ENCODE data around the gene MTUS2. TPM values are rescaled to one million over a fixed set of nuclear protein-coding genes. Genes with fewer than 3 reads are reported as not detected.

MTUS2 gene
- total RNA-seq, 1 donor: 0.10 TPM

DNA sequence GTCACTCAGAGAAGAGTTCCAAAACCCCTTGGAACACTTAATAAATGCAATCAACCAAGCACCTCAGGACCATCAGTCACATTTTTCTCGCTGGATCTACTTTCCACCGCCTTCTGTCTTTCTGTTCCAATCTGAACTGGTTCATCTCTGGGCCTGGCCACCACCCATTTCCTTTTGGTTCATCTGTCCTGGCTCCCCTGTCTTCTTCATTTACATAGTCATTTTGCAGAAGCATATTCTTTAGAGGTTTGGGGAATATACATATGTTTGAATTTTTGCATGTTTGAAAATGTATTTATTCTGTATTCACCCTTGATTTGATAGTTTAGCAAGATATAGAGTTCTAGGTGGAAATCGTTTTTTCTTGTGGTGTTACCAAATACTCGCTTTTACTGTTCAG, 188.2 kb downstream of the MTUS2 start:
- Histone ChIP-seq H3K4me1 (ENCODE audit: insufficient read depth, low read length) (no peaks in the 10 kb centered on the region), H3K4me3 (ENCODE audit: low read length) (no peak overlapping the region), H3K9me3 (ENCODE audit: low read depth, low read length) (no peaks in the 10 kb centered on the region), H3K27me3 (ENCODE audit: insufficient read depth, low read length) (no peaks in the 10 kb centered on the region)

DNA sequence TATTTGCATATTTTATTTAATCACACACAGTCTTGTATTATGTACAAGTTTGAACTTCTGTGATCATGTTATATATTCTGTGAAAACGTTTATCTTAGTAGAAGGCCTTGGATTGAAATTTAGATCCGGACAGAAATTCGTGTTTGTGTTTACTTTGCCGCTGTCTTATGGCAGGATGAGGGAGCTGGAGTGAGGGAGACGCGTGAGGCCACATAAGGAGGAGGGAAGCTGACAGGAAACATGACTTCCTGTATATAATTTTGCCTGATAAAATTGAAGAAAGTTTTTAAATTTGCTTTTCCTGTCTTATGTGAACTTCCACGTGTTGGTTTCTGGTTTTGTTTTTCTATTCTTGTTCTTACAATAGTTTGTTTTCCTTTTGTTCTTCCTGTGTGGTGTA, 200.2 kb downstream of the MTUS2 start:
- Histone ChIP-seq H3K27me3 (ENCODE audit: insufficient read depth, low read length) (no peaks in the 10 kb centered on the region), H3K4me3 (ENCODE audit: low read length) (no peak overlapping the region), H3K9me3 (ENCODE audit: low read depth, low read length) (no peaks in the 10 kb centered on the region), H3K4me1 (ENCODE audit: insufficient read depth, low read length) (no peaks in the 10 kb centered on the region)

DNA sequence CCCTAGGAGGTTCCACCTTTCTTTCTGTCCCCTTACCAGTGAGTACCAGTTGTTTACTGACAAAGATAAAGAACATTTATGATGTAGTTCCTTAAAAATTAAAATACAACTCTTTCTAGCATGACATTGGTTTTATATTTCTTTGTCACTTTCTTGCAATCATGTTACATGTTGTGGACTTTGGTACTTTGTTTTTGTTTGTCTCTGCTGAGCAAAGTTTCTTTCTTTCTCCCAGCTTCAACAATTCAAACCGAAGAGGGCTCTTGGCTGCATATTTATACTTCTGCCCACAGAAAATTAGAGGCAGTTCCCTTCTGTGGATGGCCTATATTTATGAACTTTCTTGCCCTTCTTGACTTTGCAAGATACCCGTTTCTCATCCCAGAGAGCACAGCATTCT, 201.2 kb downstream of the MTUS2 start:
- Histone ChIP-seq H3K27me3 (ENCODE audit: insufficient read depth, low read length) (no peaks in the 10 kb centered on the region), H3K4me3 (ENCODE audit: low read length) (no peak overlapping the region), H3K9me3 (ENCODE audit: low read depth, low read length) (no peaks in the 10 kb centered on the region), H3K4me1 (ENCODE audit: insufficient read depth, low read length) (no peaks in the 10 kb centered on the region)

GRCh38 chr13:29021717-29022116, 201.6 kb downstream of the MTUS2 start:
- H3K27me3 ChIP-seq (ENCODE audit: insufficient read depth, low read length): no peaks in the 10 kb centered on the region
- no peaks in the 10 kb centered on the region for H3K4me1 ChIP-seq (ENCODE audit: insufficient read depth, low read length)
- no peaks in the 10 kb centered on the region for H3K9me3 ChIP-seq (ENCODE audit: low read depth, low read length)
- H3K4me3 ChIP-seq (ENCODE audit: low read length): no peak overlapping the region

DNA sequence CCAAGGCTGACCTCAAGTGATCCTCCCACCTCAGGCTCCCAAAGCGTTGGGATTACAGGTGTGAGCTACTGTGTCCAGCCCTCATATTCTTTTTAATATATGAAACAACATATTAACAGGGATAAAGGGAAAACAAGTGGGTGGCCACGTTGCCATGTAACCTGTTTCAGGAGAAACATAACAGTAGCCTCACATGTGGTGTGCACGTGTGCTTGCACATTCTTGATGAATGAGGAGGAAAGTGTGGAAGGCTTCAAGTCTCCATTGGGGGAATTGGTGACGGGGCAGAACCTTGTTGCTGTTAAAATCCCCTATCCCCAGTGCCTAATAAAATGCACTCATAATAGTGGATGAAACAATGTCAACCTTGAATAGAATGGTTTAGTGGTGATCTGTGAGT, 202.3 kb downstream of the MTUS2 start:
- no peaks in the 10 kb centered on the region for H3K9me3 ChIP-seq (ENCODE audit: low read depth, low read length)
- H3K27me3 ChIP-seq (ENCODE audit: insufficient read depth, low read length): no peaks in the 10 kb centered on the region
- H3K4me3 ChIP-seq (ENCODE audit: low read length): no peak overlapping the region
- H3K4me1 ChIP-seq (ENCODE audit: insufficient read depth, low read length): no peaks in the 10 kb centered on the region

- Histone ChIP-seq H3K4me1 (ENCODE audit: insufficient read depth, low read length) (no peaks in the 10 kb centered on the region), H3K27me3 (ENCODE audit: insufficient read depth, low read length) (no peaks in the 10 kb centered on the region), H3K9me3 (ENCODE audit: low read depth, low read length) (no peaks in the 10 kb centered on the region), H3K4me3 (ENCODE audit: low read length) (no peak overlapping the region)
Observed at GRCh38 chr13:29022968-29023367, 202.8 kb downstream of the MTUS2 start.

DNA sequence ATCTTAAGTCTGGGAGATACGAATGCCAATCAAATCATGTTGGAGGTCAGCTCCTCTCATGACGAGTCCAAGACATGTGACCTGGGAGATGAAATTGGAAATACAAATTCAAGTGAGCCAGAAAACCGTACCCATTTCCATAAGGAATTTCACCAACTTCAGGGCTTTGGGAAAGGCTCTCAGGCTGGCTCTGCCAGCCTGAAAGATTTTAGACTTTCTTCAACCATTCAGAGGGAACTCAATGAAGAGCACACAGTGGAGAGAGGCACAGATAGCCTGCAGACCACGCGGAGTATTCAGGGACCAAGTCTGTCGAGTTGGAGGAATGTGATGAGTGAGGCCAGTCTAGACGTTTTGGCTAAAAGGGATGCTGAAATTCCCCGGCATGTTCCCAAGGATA, 204.6 kb downstream of the MTUS2 start:
- Histone ChIP-seq H3K9me3 (ENCODE audit: low read depth, low read length) (no peaks in the 10 kb centered on the region), H3K4me1 (ENCODE audit: insufficient read depth, low read length) (no peaks in the 10 kb centered on the region), H3K27me3 (ENCODE audit: insufficient read depth, low read length) (no peaks in the 10 kb centered on the region), H3K4me3 (ENCODE audit: low read length) (no peak overlapping the region)

GRCh38 chr13:29028868-29029267, 208.7 kb downstream of the MTUS2 start:
- no peaks in the 10 kb centered on the region for H3K4me1 ChIP-seq (ENCODE audit: insufficient read depth, low read length)

DNA sequence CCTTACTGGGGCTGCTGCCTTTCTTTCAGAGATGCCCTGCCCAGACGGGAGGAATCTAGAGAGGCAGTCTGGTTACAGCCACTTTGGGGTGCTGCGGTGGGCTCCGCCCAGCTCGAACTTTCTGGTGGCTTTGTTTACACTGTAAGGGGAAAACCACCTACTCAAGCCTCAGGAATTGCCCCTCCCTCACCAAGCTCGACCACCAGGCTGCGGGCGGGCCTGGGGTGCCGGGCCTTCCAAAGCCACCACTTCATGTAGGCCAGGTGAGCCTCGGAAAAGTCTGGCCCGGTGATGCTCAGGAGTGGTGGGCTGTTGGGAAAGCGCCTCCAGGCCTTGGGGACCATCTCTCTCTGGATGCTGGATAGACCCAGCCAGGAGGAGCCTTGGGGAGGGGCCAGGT, 218.6 kb downstream of the MTUS2 start:
- Histone ChIP-seq H3K4me3 (ENCODE audit: low read length) (no peak overlapping the region), H3K9me3 (ENCODE audit: low read depth, low read length) (no peaks in the 10 kb centered on the region), H3K27me3 (ENCODE audit: insufficient read depth, low read length) (no peaks in the 10 kb centered on the region), H3K4me1 (ENCODE audit: insufficient read depth, low read length) (no peaks in the 10 kb centered on the region)

More at GRCh38 chr13:29028868-29029267, 208.7 kb downstream of the MTUS2 start:
- no peaks in the 10 kb centered on the region for H3K27me3 ChIP-seq (ENCODE audit: insufficient read depth, low read length)
- no peak overlapping the region for H3K4me3 ChIP-seq (ENCODE audit: low read length)
- no peaks in the 10 kb centered on the region for H3K9me3 ChIP-seq (ENCODE audit: low read depth, low read length)

DNA sequence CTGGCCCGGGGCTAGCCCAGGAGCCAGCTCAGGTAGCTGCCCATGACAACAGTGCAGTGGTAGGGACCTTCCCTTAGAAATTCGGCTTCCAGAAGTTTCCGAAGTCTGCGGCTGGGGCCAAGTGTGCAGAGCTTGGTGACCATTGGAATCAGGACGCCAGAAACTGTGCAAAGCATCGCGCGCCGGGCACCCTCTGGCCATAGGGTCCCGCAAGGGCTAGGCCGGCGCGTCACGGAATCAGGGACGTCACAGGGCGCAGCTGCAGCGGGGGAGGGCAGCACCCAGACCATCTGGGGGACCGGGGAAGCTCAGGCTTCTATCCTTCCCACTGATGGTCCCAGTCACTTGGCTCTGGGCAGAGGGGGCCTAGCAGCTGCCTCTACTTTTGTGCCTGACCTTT, 219.1 kb downstream of the MTUS2 start:
- H3K9me3 ChIP-seq (ENCODE audit: low read depth, low read length): no peaks in the 10 kb centered on the region
- H3K4me1 ChIP-seq (ENCODE audit: insufficient read depth, low read length): no peaks in the 10 kb centered on the region
- H3K27me3 ChIP-seq (ENCODE audit: insufficient read depth, low read length): no peaks in the 10 kb centered on the region
- H3K4me3 ChIP-seq (ENCODE audit: low read length): no peak overlapping the region

DNA sequence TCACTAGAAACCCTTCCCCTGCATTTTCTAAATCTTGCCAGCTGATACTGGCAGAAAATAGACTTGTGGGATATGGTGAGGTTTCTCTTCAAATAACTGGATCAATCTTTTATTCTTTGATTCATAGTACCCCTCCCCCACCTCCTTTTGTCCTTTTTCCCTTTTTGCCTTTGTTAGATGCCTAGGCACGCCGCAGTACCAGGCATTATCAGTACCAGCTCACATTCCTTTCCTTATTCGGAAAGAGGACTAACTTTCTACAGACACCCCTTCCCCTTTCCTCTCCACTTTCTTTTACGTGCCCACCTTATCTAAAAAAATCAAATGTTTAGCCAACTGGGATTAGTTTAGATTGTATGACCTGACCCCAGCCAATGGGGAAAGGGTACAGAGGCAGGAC, 226.4 kb downstream of the MTUS2 start:
- Histone ChIP-seq H3K9me3 (ENCODE audit: low read depth, low read length) (no peaks in the 10 kb centered on the region), H3K27me3 (ENCODE audit: insufficient read depth, low read length) (no peaks in the 10 kb centered on the region), H3K4me3 (ENCODE audit: low read length) (no peak overlapping the region), H3K4me1 (ENCODE audit: insufficient read depth, low read length) (no peaks in the 10 kb centered on the region)

DNA sequence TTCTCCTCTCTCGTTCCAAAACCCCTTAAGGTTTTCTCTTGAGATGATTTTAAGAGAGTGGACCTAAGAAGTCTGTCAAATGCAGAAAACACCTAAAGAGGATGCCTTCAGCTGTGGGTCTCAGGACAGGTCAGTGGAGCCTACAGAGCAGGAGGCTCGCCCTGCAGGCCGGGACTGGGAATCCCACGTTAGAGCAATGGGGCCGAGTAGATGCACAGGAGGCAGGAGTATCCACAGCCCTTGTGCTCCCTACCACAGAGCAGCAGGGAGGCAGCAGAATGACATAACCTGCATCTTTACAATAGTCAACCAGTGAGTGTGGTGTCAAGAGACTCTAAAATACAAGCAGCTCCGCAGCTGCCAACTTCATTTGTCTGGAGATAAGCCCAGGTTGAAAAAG, 229.4 kb downstream of the MTUS2 start:
- H3K4me3 ChIP-seq (ENCODE audit: low read length): no peak overlapping the region
- no peaks in the 10 kb centered on the region for H3K27me3 ChIP-seq (ENCODE audit: insufficient read depth, low read length)
- no peaks in the 10 kb centered on the region for H3K9me3 ChIP-seq (ENCODE audit: low read depth, low read length)
- no peaks in the 10 kb centered on the region for H3K4me1 ChIP-seq (ENCODE audit: insufficient read depth, low read length)

DNA sequence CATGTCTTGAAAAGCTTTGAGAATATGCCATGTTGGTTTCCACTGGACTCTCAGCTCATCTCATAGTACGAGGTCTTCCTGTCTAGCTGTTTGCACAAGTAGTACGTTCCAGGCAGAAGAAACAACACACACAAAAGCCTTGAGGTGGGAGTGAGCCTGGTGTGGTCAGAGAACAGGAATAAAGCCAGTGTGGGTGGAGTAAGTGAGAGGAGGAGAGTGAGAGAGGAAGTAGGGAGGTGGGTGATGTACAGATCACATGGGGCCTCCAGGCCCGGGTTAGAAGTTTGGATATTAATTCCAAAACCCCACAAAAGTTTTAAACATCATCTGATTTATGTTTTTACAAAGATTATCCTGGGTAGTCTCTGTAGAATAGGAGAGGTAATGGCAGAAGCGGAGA, 230.6 kb downstream of the MTUS2 start:
- H3K4me3 ChIP-seq (ENCODE audit: low read length): no peak overlapping the region
- H3K9me3 ChIP-seq (ENCODE audit: low read depth, low read length): peaks cover 4% of the 10 kb centered on the region
- no peaks in the 10 kb centered on the region for H3K4me1 ChIP-seq (ENCODE audit: insufficient read depth, low read length)
- no peaks in the 10 kb centered on the region for H3K27me3 ChIP-seq (ENCODE audit: insufficient read depth, low read length)

DNA sequence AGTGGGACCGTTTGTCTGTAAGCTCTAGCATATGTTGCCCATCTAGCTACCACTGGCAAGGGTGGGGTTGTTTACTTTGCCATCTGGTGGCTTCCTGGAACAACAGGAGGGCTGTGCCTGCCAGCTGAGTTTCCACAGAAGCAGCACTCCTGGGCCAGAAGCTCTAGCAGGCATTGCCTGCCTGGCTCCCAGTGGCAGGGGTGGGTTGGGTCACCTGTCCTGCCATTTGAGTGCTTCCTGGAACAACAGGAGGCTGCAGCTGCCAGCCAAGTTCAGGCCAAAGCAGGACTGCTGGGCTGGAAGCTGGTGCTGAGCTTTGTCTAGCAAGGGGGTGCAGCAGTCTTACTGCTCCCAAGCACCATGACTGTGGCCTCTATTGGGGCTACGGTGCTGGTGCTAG, 239.7 kb downstream of the MTUS2 start:
- no peaks in the 10 kb centered on the region for H3K4me1 ChIP-seq (ENCODE audit: insufficient read depth, low read length)
- no peak overlapping the region for H3K4me3 ChIP-seq (ENCODE audit: low read length)
- H3K9me3 ChIP-seq (ENCODE audit: low read depth, low read length): peaks cover 22% of the 10 kb centered on the region
- no peaks in the 10 kb centered on the region for H3K27me3 ChIP-seq (ENCODE audit: insufficient read depth, low read length)

GRCh38 chr13:29065142-29065541, 245.0 kb downstream of the MTUS2 start:
- H3K4me1 ChIP-seq (ENCODE audit: insufficient read depth, low read length): no peaks in the 10 kb centered on the region
- no peak overlapping the region for H3K4me3 ChIP-seq (ENCODE audit: low read length)
- H3K27me3 ChIP-seq (ENCODE audit: insufficient read depth, low read length): no peaks in the 10 kb centered on the region
- H3K9me3 ChIP-seq (ENCODE audit: low read depth, low read length): peaks cover 4% of the 10 kb centered on the region

DNA sequence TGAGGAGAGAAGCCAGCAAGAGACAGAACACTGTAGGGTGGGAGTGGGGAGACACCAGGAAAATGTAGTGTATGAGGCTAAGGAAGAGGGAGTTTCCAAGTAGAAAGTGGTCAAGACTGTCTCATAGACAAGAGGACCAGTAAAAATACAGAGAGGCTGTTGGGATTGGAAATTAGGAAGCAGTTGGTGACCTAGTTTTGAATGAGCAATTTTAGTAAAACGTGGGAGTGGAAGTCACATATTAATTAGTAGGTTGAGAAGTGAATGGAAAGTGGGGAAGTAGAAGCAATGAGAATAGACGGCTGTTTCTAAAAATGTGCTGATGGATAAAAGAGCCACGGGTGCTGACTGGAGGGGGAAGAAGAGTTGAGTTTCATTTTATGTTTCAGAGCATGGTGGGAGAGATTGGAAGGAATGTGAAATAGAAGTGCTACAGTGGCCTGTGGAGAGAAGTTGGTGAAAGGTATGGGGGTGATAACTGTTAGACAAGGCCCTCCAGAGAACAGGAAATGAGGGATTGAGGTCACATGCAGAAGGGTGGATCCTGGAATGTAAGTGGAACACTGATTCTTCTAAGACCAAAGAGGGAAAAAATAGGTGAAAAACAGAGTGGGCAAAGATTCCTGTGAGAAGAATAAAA, 247.3 kb downstream of the MTUS2 start:
- Histone ChIP-seq H3K4me1 (ENCODE audit: insufficient read depth, low read length) (no peaks in the 10 kb centered on the region), H3K27me3 (ENCODE audit: insufficient read depth, low read length) (no peaks in the 10 kb centered on the region), H3K4me3 (ENCODE audit: low read length) (no peak overlapping the region), H3K9me3 (ENCODE audit: low read depth, low read length) (no peaks in the 10 kb centered on the region)
